HCT116 (cell line): ENCODE measurements around the gene FOXQ1. TPM values are rescaled to one million over a fixed set of nuclear protein-coding genes. Genes with fewer than 3 reads are reported as not detected.

Source experiments
- ATAC-seq: fragments of 200-7000 bp; cut with Tn5 transposase; 2 replicates; pipeline ENCODE4 v1.9.1; 2020; ENCODE audit warnings: mild to moderate bottlenecking, moderate library complexity
- BruUV-seq: library from RNA; stranded (reverse); fragments of 400-500 nt; replicated peaks from 2 replicates; lab custom pipeline; 2021; lab: Mats Ljungman, UMichigan
- CTCF ChIA-PET: fragments of 300-600 bp; sonication (Branson Sonifier 250); formaldehyde crosslinking; loops from one replicate; lab custom pipeline; 2021; ENCODE audit warnings: antibody characterized with exemption; lab: Charles Lee
- POLR2A ChIA-PET: fragments of 300-600, 350-600 bp; sonication (Branson Sonifier 250); formaldehyde crosslinking; loops from one replicate; lab custom pipeline; 2021; ENCODE audit warnings: antibody characterized with exemption; lab: Charles Lee
- RAD21 ChIA-PET, 2 experiments: fragments of 300-600 bp; sonication (Branson Sonifier 250); formaldehyde crosslinking; loops; one replicate each; lab custom pipeline; 2023; ENCODE audit warnings: low total read pairs in 2 of 2; ENCODE audit not compliant: uncharacterized antibody in 2 of 2, unreplicated experiment in 2 of 2, low non-redundant PET in 1 of 2; lab: Charles Lee
- DNase-seq: peaks from one replicate; pipeline ENCODE4 v3.0.0-alpha.2; 2010; ENCODE audit warnings: low read depth, low spot score
- H2AFZ ChIP-seq: fragments of 200-600 bp; shearing (Covaris generic), sonication (generic); 2 replicates; pipeline ENCODE4 v1.6.1; 2017; ENCODE audit warnings: low read depth, mixed run types, mixed read lengths, antibody characterized with exemption, low read length; ENCODE audit not compliant: poor library complexity, severe bottlenecking
- H3K27ac ChIP-seq: 2 replicates; pipeline ENCODE4 v1.5.1; 2012; ENCODE audit warnings: low read depth, low read length
- H3K27me3 ChIP-seq: fragments of 200-600 bp; sonication (generic); 2 replicates; pipeline ENCODE4 v1.6.1; 2016; ENCODE audit warnings: mixed run types, low read length, mixed read lengths; ENCODE audit not compliant: insufficient read depth
- H3K36me3 ChIP-seq, 2 experiments: fragments of 200-500 bp in 1 of 2; fragments of 200-600 bp in 1 of 2; sonication (Bioruptor generic) in 1 of 2; sonication (generic) in 1 of 2; 2 replicates each; pipeline versions ENCODE4 v1.5.1 to v1.6.1; 2014 to 2016; ENCODE audit warnings: low read length in 2 of 2, inconsistent platforms in 1 of 2, mixed read lengths in 1 of 2, mixed run types in 1 of 2; ENCODE audit not compliant: insufficient read depth in 2 of 2, control insufficient read depth in 1 of 2
- H3K4me1 ChIP-seq, 2 experiments: fragments of 200-600 bp in 1 of 2; sonication (generic) in 1 of 2; 2 replicates each; pipeline versions ENCODE4 v1.5.1 to v1.6.1; 2012 to 2017; ENCODE audit warnings: low read length in 2 of 2, inconsistent platforms in 1 of 2, mild to moderate bottlenecking in 1 of 2, mixed read lengths in 1 of 2, mixed run types in 1 of 2, moderate library complexity in 1 of 2; ENCODE audit not compliant: insufficient read depth in 2 of 2, control insufficient read depth in 1 of 2
- H3K4me2 ChIP-seq: fragments of 200-600 bp; sonication (generic); 2 replicates; pipeline ENCODE4 v1.6.1; 2017; ENCODE audit warnings: mixed run types, low read length, mixed read lengths
- H3K4me3 ChIP-seq, 2 experiments: fragments of 200-600 bp in 1 of 2; sonication (generic) in 1 of 2; replicated peaks in 1 of 2; 2 replicates each; pipeline ENCODE4 v1.5.1; 2011 to 2016; ENCODE audit warnings: low read length in 2 of 2, control low read depth in 1 of 2, low read depth in 1 of 2, mild to moderate bottlenecking in 1 of 2, mixed read lengths in 1 of 2, mixed run types in 1 of 2
- H3K79me2 ChIP-seq: fragments of 200-600 bp; sonication (generic); 2 replicates; pipeline ENCODE4 v1.6.1; 2017; ENCODE audit warnings: mild to moderate bottlenecking, mixed run types, low read length, moderate library complexity, mixed read lengths; ENCODE audit not compliant: insufficient read depth
- H3K9ac ChIP-seq: fragments of 200-600 bp; sonication (generic); 2 replicates; pipeline ENCODE4 v1.6.1; 2016; ENCODE audit warnings: low read length, mixed read lengths
- H3K9me2 ChIP-seq: fragments of 200-600 bp; sonication (generic), shearing (Covaris generic); 2 replicates; pipeline ENCODE4 v1.6.1; 2017; ENCODE audit warnings: mixed run types, mild to moderate bottlenecking, moderate library complexity; ENCODE audit not compliant: insufficient read depth
- H3K9me3 ChIP-seq, 2 experiments: fragments of 200-500 bp in 1 of 2; fragments of 200-600 bp in 1 of 2; sonication (Bioruptor generic) in 1 of 2; sonication (generic) in 1 of 2; 2 replicates each; pipeline ENCODE4 v1.6.1; 2014 to 2017; ENCODE audit warnings: low read length in 2 of 2, mixed read lengths in 2 of 2, inconsistent platforms in 1 of 2, low read depth in 1 of 2, mild to moderate bottlenecking in 1 of 2, mixed run types in 1 of 2, moderate library complexity in 1 of 2; ENCODE audit not compliant: control insufficient read depth in 1 of 2, insufficient read depth in 1 of 2
- H4K20me1 ChIP-seq: fragments of 200-600 bp; sonication (generic), shearing (Covaris generic); 2 replicates; pipeline ENCODE4 v1.6.1; 2017; ENCODE audit warnings: mixed run types, mild to moderate bottlenecking, moderate library complexity; ENCODE audit not compliant: insufficient read depth
- CBX3 ChIP-seq: IDR thresholded peaks from 2 replicates; pipeline ENCODE4 v1.6.1; 2012; ENCODE audit warnings: low read depth
- CTCF ChIP-seq, 3 experiments: fragments of 200-600 bp in 1 of 3; sonication (generic) in 1 of 3; IDR thresholded peaks in 2 of 3; conservative IDR thresholded peaks in 1 of 3; 2 replicates each; pipeline ENCODE4 v1.5.1; 2012 to 2017; ENCODE audit warnings: low read depth in 2 of 3, low read length in 2 of 3, antibody characterized with exemption in 1 of 3, borderline replicate concordance in 1 of 3, control low read depth in 1 of 3, mild to moderate bottlenecking in 1 of 3, mixed read lengths in 1 of 3, mixed run types in 1 of 3, moderate library complexity in 1 of 3; ENCODE audit not compliant: insufficient read depth in 1 of 3
- EGR1 ChIP-seq: IDR thresholded peaks from 2 replicates; pipeline ENCODE4 v1.6.1; 2012; ENCODE audit warnings: low read depth
- ELF1 ChIP-seq: IDR thresholded peaks from 2 replicates; pipeline ENCODE4 v1.6.1; 2012; ENCODE audit warnings: low read depth, borderline replicate concordance
- EZH2 ChIP-seq: fragments of 200-600 bp; sonication (generic); IDR thresholded peaks from 2 replicates; pipeline ENCODE4 v1.6.1; 2017; ENCODE audit warnings: antibody characterized with exemption, mixed run types
- FOSL1 ChIP-seq: IDR thresholded peaks from 2 replicates; pipeline ENCODE4 v1.6.1; 2012; ENCODE audit warnings: low read depth
- POLR2A ChIP-seq: IDR thresholded peaks from 2 replicates; pipeline ENCODE4 v1.7.0; 2011; ENCODE audit warnings: borderline replicate concordance; ENCODE audit not compliant: insufficient read depth, insufficient read length; ENCODE audit errors: extremely low read depth
- POLR2AphosphoS5 ChIP-seq: IDR thresholded peaks from 2 replicates; pipeline ENCODE4 v1.6.1; 2011; ENCODE audit warnings: mild to moderate bottlenecking, low read depth, low read length, moderate library complexity
- RAD21 ChIP-seq: IDR thresholded peaks from 2 replicates; pipeline ENCODE4 v1.6.1; 2012; ENCODE audit warnings: low read depth, mild to moderate bottlenecking
- SIN3A ChIP-seq: IDR thresholded peaks from 2 replicates; pipeline ENCODE4 v1.6.1; 2012; ENCODE audit warnings: low read depth
- SP1 ChIP-seq: IDR thresholded peaks from 2 replicates; pipeline ENCODE4 v1.6.1; 2012; ENCODE audit warnings: low read depth
- SRF ChIP-seq: IDR thresholded peaks from 2 replicates; pipeline ENCODE4 v1.6.1; 2012; ENCODE audit warnings: low read depth
- TCF7L2 ChIP-seq: IDR thresholded peaks from 2 replicates; pipeline ENCODE4 v1.7.0; 2011; ENCODE audit warnings: borderline replicate concordance, inconsistent platforms; ENCODE audit not compliant: insufficient read depth, insufficient read length; ENCODE audit errors: extremely low read depth
- YY1 ChIP-seq: IDR thresholded peaks from 2 replicates; pipeline ENCODE4 v1.6.1; 2011; ENCODE audit warnings: low read length, low read depth, moderate library complexity, mild to moderate bottlenecking; ENCODE audit not compliant: insufficient replicate concordance; ENCODE audit errors: extremely low read depth
- ZNF274 ChIP-seq: fragments of 200-500 bp; sonication (Bioruptor generic); IDR thresholded peaks from 2 replicates; pipeline ENCODE4 v1.6.1; 2014; ENCODE audit warnings: mild to moderate bottlenecking, low read depth, low read length, inconsistent platforms
- intact Hi-C: fragments of 100-400 bp; cut with micrococcal nuclease; formaldehyde crosslinking; loops from 2 replicates; pipeline ENCODE4 v1.10.0; 2022
- total RNA-seq: library from RNA; stranded (reverse); gene quantifications from one replicate; pipeline ENCODE4 v1.2.1, GENCODE V29; 2021; ENCODE audit not compliant: unreplicated experiment
- TF ChIP-seq, protein P1 (sequence below): IDR thresholded peaks from 2 replicates; pipeline ENCODE4 v1.6.1; 2012; ENCODE audit warnings: low read depth
- TF ChIP-seq, protein P2 (sequence below): IDR thresholded peaks from 2 replicates; pipeline ENCODE4 v1.6.1; 2012
- TF ChIP-seq, protein P3 (sequence below): IDR thresholded peaks from 2 replicates; pipeline ENCODE4 v1.6.1; 2012

The FOXQ1 gene
- total RNA-seq, 1 experiment from 2014 or later: 0.42 TPM

DNA sequence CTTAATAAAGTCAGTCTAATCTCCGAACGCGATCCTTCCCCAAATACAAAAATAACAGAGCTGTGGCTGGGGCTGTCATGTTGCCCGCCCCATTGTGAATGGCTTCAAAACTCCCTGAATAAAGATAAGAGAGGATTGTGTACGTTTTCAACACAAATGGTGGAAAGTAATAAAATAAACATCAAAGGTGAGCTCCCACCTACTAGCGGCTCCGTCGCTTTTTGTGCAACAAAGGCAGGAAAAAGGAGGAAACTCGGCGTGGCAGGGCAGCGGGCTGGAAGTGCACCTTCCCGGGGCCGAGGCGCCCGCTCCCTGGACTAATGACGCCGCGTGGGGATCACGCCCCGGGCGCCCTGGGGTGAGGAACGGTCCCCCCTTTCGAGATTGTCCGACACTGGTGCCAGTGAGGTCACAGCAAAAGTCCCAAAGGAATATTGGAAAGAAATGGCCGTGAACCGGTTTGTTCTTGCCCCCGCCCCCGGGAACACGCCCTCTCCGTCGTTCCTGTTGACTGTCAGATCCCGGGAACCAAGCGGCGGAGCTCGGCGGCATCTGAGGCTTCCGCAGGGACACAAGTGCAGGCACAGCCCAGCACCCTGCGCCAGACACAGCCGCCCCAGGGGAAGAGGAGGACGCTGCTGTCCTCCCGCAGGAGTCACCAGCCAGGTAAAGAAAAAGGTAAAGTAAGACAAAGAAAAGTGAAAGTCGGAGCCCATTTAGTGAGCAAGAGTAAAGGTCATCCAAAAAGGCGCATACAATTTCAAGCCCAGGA, 1.1 kb upstream of the FOXQ1 start:
- H3K9me3 ChIP-seq: no peaks in the 10 kb centered on the region
- no peak overlapping the region for H3K27ac ChIP-seq
- ATAC-seq: peak; percentile 33
- peak overlapping the region; percentile 27 to 54 for H3K4me3 ChIP-seq
- H3K27me3 ChIP-seq: no peaks in the 10 kb centered on the region; the same call in 1 of the 2 replicates
- H3K79me2 ChIP-seq: no peaks in the 10 kb centered on the region
- ChIA-PET POLR2A (no interaction called here), CTCF (interaction anchor here (1.1 kb wide), 1 partner anchor 113 kb away, joined by 3 read pairs; no protein-coding TSS in a partner anchor), RAD21 (no interaction called here)
- no TSS peak for BruUV-seq
- no peak overlapping the region for H3K9ac ChIP-seq
- H3K9me2 ChIP-seq: no peaks in the 10 kb centered on the region
- TF ChIP-seq EGR1 (no peak), TCF7L2 (no peak), EZH2 (no peak), ELF1 (no peak), ZNF274 (no peak), SRF (no peak), FOSL1 (no peak), POLR2AphosphoS5 (no peak), SP1 (no peak), SIN3A (no peak), CTCF (IDR thresholded peaks at IDR 0.05 in 2 of 3, conservative IDR thresholded peaks at IDR 0.05 in 1 of 3; ENCODE audit: borderline replicate concordance in 1 of 3, insufficient read depth in 1 of 3, low read depth in 2 of 3, low read length in 2 of 3) (no peak), CBX3 (no peak), RAD21 (no peak), POLR2A (no peak), YY1 (no peak)
- TF ChIP-seq, protein P1, sequence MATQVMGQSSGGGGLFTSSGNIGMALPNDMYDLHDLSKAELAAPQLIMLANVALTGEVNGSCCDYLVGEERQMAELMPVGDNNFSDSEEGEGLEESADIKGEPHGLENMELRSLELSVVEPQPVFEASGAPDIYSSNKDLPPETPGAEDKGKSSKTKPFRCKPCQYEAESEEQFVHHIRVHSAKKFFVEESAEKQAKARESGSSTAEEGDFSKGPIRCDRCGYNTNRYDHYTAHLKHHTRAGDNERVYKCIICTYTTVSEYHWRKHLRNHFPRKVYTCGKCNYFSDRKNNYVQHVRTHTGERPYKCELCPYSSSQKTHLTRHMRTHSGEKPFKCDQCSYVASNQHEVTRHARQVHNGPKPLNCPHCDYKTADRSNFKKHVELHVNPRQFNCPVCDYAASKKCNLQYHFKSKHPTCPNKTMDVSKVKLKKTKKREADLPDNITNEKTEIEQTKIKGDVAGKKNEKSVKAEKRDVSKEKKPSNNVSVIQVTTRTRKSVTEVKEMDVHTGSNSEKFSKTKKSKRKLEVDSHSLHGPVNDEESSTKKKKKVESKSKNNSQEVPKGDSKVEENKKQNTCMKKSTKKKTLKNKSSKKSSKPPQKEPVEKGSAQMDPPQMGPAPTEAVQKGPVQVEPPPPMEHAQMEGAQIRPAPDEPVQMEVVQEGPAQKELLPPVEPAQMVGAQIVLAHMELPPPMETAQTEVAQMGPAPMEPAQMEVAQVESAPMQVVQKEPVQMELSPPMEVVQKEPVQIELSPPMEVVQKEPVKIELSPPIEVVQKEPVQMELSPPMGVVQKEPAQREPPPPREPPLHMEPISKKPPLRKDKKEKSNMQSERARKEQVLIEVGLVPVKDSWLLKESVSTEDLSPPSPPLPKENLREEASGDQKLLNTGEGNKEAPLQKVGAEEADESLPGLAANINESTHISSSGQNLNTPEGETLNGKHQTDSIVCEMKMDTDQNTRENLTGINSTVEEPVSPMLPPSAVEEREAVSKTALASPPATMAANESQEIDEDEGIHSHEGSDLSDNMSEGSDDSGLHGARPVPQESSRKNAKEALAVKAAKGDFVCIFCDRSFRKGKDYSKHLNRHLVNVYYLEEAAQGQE: no peak
- TF ChIP-seq, protein P2, sequence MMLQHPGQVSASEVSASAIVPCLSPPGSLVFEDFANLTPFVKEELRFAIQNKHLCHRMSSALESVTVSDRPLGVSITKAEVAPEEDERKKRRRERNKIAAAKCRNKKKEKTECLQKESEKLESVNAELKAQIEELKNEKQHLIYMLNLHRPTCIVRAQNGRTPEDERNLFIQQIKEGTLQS: no peak
- TF ChIP-seq, protein P3, sequence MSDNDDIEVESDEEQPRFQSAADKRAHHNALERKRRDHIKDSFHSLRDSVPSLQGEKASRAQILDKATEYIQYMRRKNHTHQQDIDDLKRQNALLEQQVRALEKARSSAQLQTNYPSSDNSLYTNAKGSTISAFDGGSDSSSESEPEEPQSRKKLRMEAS: no peak
- peak overlapping the region; percentile 96 for H3K4me2 ChIP-seq
- intact Hi-C loops: no loop called here
- H2AFZ ChIP-seq: peak overlapping the region; percentile 90
- peaks cover 11 to 28% of the 10 kb centered on the region in 2 experiments; a peak in 3 of 4 replicates for H3K4me1 ChIP-seq
- H3K36me3 ChIP-seq: no peaks in the 10 kb centered on the region
- peak; percentile 16 for DNase-seq
- no peaks in the 10 kb centered on the region for H4K20me1 ChIP-seq
